ENCODE measurements around the gene ZNF101.

DNA sequence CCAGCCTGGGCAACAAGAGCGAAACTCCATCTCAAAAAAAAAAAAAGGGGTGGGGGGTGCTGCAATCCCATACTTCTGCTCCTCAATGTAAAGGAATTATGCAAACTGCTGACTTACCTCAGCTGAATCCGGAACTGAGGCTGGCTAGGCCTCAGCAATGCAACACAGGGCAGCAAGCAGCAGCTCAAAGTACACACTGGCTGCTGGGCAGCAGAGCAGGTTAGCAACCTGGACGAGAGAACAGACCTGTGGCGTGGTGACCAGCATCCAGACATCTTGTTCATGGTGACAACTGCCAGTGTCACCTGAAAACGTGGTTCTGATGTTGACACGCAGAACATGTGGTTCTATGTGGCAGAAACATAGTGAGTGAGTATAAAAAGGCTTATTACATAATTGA, 36.2 kb downstream of the ZNF101 start:
- no peak for TF ChIP-seq EZH2 (IDR thresholded peaks at IDR 0.05; ENCODE audit: low read length, missing control alignments)
- TF ChIP-seq, protein P1, sequence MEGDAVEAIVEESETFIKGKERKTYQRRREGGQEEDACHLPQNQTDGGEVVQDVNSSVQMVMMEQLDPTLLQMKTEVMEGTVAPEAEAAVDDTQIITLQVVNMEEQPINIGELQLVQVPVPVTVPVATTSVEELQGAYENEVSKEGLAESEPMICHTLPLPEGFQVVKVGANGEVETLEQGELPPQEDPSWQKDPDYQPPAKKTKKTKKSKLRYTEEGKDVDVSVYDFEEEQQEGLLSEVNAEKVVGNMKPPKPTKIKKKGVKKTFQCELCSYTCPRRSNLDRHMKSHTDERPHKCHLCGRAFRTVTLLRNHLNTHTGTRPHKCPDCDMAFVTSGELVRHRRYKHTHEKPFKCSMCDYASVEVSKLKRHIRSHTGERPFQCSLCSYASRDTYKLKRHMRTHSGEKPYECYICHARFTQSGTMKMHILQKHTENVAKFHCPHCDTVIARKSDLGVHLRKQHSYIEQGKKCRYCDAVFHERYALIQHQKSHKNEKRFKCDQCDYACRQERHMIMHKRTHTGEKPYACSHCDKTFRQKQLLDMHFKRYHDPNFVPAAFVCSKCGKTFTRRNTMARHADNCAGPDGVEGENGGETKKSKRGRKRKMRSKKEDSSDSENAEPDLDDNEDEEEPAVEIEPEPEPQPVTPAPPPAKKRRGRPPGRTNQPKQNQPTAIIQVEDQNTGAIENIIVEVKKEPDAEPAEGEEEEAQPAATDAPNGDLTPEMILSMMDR (conservative IDR thresholded peaks at IDR 0.05 in 1 of 2, IDR thresholded peaks at IDR 0.05 in 1 of 2; ENCODE audit: low read depth in 1 of 2, low read length in 2 of 2) = no peak

Measured in fibroblast of lung (primary cell).